ENCODE data around the gene MT1G.

DNA sequence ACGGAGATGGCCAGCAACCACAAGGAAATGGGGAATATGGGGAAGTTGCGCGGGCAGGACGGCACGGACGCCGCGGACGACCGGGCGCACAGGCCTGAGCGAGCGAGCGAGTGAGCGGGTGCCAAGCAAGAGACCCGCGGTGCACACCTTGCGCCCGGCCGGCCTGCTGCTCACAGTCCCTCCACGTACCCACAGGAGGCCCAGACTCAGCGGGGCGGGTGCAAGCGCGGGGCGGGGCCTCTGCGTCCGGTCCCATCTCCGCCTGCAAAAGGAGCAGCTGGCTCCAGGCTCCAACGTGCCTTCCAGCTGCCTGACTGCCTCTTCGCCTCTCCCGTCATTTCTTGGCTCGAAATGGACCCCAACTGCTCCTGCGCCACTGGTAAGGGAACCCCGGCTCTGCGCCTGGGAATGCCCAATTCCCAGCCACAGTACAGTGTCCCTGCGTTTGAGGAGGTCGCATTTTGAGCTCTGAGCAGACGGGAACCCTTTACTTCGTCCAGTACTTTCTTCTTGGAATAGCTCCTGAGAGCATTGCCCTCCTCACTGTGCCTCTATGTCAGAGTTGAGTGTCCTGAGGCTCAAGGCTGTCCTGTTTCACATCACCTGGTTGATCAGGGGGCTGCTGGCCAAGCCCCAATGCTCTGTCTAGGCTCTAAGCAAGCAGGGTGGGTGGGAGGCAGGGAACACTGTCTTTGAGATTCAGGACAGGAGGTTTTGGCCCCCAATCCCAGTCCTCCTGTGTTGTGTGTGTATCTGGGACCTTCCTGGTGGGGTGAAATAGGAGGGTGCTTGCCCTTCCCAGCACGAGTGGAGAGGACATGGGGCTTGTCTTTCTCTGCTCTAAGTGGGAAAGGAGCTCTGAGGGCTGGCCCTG lies 50.4 kb downstream of the MT1G start:
- TF ChIP-seq TAF1 (IDR thresholded peaks at IDR 0.05; ENCODE audit: low read depth) (no peak), CREB1 (IDR thresholded peaks at IDR 0.05; ENCODE audit: low read depth) (no peak), RAD21 (IDR thresholded peaks at IDR 0.05; ENCODE audit: low read depth) (no peak), TCF12 (IDR thresholded peaks at IDR 0.05; ENCODE audit: low read depth) (no peak), CEBPB (IDR thresholded peaks at IDR 0.05) (no peak), EP300 (IDR thresholded peaks at IDR 0.05; ENCODE audit: borderline replicate concordance) (no peak), ZBTB7A (IDR thresholded peaks at IDR 0.05; ENCODE audit: low read depth) (no peak), YY1 (IDR thresholded peaks at IDR 0.05; ENCODE audit: low read depth) (no peak), TEAD4 (IDR thresholded peaks at IDR 0.05) (no peak), EGR1 (IDR thresholded peaks at IDR 0.05) (no peak), NFIC (IDR thresholded peaks at IDR 0.05) (no peak)
- TF ChIP-seq, protein P1, sequence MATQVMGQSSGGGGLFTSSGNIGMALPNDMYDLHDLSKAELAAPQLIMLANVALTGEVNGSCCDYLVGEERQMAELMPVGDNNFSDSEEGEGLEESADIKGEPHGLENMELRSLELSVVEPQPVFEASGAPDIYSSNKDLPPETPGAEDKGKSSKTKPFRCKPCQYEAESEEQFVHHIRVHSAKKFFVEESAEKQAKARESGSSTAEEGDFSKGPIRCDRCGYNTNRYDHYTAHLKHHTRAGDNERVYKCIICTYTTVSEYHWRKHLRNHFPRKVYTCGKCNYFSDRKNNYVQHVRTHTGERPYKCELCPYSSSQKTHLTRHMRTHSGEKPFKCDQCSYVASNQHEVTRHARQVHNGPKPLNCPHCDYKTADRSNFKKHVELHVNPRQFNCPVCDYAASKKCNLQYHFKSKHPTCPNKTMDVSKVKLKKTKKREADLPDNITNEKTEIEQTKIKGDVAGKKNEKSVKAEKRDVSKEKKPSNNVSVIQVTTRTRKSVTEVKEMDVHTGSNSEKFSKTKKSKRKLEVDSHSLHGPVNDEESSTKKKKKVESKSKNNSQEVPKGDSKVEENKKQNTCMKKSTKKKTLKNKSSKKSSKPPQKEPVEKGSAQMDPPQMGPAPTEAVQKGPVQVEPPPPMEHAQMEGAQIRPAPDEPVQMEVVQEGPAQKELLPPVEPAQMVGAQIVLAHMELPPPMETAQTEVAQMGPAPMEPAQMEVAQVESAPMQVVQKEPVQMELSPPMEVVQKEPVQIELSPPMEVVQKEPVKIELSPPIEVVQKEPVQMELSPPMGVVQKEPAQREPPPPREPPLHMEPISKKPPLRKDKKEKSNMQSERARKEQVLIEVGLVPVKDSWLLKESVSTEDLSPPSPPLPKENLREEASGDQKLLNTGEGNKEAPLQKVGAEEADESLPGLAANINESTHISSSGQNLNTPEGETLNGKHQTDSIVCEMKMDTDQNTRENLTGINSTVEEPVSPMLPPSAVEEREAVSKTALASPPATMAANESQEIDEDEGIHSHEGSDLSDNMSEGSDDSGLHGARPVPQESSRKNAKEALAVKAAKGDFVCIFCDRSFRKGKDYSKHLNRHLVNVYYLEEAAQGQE (IDR thresholded peaks at IDR 0.05; ENCODE audit: low read depth): no peak
- TF ChIP-seq, protein P2, sequence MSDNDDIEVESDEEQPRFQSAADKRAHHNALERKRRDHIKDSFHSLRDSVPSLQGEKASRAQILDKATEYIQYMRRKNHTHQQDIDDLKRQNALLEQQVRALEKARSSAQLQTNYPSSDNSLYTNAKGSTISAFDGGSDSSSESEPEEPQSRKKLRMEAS (IDR thresholded peaks at IDR 0.05): no peak
- TF ChIP-seq, protein P3, sequence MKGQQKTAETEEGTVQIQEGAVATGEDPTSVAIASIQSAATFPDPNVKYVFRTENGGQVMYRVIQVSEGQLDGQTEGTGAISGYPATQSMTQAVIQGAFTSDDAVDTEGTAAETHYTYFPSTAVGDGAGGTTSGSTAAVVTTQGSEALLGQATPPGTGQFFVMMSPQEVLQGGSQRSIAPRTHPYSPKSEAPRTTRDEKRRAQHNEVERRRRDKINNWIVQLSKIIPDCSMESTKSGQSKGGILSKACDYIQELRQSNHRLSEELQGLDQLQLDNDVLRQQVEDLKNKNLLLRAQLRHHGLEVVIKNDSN (IDR thresholded peaks at IDR 0.05): no peak

All from Ishikawa (cell line).